HG03196 (cell line): ENCODE measurements around the gene NRXN2.

Experiments used
- ATAC-seq: cut with Tn5 transposase; IDR thresholded peaks from one replicate; pipeline ENCODE4 v1.9.1; 2021; ENCODE audit not compliant: unreplicated experiment

Gene NRXN2

DNA sequence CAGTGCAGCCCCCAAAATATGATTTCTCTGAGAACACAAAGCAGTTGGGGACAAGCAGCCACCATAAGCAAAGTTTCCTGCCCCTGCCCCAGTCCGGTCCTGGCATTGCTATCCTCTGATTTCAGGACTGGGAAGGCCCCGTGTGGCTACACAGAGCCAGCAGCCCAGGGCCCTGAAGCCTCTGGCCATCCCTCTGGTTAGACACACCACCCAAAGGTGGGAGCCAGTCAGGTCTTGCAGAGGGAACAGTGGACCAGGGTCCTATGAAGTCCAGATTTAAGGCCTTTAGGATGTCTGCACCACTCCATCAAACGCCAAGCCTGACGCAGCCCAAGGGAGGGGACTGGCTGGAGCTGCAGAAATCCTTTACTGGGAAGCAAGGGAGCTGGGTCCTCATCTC lies 68.6 kb downstream of the NRXN2 start:
- no peak for ATAC-seq

DNA sequence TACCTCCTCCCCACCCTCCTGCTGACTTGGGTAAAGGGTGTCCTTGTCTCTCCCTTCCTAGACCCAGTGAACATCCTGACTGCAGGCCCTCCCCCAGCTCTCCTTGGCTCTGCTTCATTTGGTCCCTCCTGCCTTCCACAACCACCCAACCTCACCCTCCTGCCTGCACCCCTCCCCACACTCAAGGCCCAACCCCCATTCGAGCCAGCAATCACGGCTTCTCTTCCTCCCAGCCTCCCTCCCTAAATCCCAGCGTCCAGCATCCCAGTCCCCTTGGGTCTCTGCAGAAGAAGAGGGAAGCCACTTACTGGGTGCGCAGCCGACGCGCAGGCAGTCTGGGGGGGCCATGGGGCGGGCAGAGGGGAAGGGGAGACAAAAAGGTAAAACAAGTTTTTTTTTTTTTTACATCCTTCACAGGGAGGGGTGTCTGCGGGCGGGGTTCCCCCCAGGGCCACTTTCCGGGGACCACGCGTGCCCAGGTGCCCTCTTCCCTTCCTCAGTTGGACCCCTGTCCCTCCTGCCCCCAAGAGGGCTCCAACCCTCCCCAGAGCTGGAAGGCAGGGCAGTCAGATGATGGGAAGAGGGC lies 69.5 kb downstream of the NRXN2 start:
- ATAC-seq, result no peak

DNA sequence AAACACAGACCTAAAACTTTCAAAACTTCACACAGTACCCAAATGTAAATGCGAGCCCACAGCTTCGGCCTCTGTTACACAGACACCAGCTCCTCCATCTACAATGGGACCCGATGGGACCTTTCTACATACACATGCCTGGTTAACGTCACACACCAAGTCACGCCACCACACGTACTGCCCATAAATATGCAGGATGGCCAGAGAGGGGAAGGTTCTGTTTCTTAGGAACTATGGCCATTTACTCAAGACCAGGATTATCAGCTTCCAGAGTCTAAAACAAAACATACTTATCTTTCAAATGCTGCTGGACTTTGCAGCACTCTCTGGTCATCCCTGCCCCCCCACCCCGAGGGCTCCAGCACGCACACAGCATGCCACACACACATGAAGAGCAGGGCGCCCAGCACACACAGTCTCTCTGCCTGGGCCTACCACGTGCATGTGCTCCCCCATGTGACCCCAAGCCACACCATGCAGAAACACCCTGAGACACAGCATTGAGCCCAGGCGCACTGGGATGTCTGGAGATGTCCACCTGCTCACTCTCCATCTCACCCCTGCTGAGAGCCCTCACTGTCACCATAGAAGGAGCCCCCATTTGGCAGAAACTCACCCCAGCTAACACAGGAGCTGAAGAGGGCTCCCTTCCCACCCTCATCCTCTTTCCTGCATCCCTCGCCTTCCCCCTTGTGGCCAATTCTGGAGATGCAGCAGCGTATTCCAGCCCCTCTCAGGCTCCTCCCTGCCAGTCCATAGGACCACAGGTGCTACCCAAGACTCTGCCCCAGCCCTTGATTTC lies 70.2 kb downstream of the NRXN2 start:
- no peak for ATAC-seq

DNA sequence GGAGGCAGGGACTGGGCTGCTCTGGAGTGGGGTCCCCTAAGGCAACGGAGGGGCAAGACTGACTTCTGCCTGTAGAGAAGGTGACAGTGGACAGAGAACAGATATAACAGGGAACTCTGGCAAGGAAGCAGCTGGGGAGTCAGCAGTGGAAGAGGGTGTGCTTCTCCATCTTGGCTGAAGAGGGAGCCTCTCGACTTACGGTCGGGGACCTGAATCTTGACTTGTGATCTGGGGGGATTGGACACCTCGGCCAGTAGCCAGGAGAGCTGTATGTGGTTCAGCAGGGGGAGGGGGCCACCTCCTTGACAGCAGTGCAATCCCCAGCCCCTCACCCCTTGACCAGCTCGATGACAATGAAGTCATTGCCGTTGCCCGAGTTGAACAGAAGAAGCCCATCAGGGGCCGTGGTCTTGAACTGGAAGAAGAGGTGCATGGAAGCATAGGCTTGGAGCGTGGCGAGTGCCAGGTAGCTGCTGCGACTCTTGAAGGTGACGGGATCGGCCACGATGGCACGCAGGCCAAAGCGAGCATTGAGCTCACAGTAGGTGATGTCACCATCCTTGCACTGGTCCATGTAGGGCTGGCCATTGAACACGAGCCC lies 72.0 kb downstream of the NRXN2 start:
- ATAC-seq, result no peak

DNA sequence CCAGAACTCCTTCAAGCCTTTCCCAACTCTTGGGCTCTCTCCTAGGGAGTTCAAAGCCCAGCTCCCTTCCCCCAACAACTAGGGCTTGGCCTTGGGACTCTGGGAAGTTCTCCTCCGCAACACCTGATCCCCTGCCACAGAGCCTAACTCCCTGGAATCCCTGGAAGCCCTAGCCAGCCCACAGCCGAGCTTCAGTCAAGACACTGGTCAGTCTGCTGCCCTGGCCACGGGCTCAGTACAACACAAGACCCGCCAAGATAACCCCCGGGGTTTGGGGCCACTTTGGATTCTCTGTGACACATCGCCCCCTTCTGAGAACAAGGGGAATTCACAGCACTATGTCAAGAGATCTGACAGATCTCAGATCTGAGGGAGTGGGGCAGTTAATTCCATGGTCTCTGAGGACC lies 73.7 kb downstream of the NRXN2 start:
- ATAC-seq, result no peak

DNA sequence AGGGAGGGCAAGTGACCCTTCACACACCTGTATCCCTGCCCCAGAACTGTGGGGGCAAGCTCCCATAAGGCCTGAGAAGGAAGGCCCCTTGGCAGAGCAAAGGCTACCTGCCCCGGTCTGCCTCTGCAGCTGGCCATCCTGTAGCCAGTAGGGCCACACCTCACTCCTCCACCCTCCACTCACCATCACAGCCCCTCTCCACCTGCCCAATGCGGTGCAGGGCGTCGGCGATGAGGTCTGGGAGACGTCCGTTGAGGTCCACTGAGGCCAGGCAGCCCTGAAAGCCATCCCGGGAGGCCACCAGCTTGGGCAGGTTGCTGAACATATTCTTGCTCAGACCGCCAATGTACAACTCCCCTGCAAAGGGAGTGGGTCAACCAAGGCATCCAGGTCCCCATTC lies 74.4 kb downstream of the NRXN2 start:
- no peak for ATAC-seq

DNA sequence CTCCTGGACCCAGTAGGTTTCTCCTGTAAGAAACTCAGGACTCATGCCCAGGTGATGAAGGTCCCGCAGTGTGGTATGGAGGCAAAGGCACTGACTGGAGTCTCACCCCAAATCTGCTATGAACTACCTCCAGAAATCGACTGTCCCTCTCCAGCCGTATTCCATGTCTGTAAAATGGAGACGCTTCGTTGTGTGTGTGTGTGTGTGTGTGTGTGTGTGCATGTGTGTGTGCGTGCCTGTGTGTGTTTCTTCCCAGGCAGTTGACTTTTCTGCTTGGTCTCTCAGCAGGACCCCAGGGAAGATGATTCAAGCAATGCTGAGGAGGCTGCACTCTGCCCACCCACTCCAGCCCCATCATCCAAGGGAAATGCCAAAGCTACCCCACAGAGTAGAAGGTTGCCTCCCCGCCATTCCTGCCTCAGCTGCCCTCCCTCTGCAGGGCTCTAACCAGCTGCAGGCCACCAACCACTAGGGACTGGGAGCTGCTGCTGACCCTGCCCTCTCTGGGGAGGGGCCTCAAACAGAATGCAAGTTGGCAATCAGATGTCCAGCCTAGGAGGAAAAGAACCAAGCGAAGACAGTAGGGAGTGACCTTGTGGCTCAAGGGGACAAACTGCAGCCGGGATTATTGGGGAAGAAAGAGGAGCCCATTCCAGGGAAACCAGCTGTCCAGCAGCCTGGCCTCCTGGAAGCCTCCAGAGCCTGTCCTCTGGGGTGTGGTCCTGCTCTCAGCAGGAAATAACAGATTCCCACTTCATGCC lies 75.8 kb downstream of the NRXN2 start:
- no peak for ATAC-seq

DNA sequence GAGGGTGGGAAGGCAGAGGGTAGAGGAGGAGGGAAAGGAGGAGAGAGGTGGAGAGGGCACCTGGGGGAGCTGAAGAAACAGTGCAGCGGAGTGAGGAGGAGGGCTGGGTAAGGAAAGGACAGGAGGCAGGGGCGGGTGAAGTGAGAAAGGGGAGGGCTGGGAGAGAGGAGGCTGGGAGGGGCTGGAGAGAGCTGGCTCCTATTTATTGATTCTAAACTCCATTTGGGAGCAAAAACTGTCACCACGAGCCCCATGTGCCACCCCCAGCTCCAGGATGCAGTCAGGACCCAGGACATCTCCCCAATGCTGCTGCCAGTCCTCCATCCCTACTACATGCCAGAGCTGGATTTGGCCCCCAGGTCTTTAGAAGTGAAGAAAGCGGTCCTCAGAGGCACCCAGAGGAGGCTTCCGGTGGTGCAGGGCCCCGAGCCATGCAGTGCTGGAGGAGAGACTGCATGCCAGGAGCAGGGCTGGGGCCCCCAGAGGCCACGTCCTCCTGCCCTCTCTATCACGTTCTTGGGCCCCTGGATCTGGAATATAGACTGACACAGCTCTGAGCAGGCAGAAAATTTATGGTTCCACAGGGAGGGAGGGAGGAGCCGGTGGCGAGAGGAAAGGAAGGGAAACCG lies 78.2 kb downstream of the NRXN2 start:
- ATAC-seq, result no peak

DNA sequence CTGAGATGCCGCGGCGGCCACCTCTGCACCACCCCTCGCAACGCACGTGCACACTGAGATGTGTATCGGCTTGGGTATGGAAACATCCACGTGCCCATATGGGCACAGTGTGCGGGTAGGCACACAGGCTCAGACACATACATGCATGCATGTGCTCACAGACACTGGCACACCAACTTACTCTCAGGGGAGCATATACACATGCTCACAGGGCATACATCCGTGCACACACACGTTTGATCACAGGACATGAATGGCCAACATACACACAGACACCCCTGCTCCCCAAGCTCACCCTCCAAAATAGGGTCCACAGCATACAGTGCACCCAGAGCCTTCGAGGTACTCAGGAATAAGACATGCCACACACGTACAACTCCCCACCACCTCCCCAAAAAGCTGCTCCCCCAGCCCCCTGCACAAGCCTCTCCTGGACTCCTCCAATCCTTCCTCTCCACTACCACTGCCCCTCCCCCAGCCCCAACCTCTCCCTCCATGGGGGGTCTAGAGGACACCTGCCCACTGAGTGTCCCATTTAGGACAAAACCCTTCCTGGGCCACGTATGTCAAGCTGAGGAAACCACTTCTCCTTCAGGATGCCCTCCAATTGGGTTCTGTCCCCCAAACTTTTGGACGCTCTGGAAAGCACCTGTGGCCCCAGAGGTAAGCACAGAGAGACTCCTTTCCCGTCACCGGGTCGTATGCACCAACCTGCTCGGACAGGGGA lies 78.9 kb downstream of the NRXN2 start:
- ATAC-seq, result no peak

DNA sequence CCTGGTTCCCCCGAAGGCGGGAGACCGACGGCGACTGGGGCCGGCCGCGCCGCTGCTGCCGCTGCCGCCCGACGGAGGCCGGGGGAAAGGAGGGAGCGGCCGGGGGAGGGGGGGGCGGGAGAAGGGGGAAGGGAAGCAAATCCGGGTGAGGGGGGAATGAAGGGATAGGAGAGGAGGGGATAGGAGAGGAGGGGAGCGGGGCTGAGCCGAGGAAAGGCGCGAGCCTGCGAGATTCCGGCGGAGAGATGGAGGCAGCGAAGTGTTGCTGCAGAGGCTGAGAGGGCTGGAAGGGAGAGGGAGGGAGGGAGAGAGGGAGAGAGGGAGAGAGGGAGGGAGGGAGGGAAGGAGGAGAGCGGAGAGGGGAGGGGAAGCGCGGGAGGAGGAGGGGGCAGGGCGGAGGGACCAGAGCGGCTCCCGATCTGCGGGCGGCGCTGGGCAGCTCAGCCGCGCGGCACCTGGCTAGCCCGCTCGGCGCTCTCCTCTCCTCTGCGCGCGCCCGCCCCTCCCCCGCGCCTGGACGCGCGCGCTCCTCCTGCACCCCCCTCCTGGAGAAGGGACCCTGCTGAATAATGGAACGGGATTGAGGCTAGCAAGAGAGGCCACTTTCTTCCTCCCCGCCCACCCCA lies 79.6 kb downstream of the NRXN2 start:
- no peak for ATAC-seq

DNA sequence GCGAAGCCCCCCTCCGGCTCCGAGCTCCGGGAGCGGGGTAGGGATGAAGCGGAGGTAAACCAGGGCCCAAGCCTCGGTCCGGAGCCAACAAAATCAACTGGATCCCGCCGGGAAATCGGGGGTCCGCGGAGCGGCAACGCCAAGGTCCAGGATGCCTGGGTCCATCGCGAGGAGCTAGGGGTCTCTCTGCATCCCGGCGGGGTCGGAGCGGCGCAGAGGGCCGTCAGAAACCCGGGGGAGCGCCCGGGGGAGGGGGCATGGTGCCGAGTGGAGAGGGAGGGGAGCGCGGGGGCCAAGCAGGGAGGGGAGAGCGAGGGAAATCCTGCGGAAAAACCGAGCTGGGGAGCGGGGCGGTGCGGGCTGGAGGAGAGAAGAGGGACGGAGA lies 80.1 kb downstream of the NRXN2 start:
- no peak for ATAC-seq

DNA sequence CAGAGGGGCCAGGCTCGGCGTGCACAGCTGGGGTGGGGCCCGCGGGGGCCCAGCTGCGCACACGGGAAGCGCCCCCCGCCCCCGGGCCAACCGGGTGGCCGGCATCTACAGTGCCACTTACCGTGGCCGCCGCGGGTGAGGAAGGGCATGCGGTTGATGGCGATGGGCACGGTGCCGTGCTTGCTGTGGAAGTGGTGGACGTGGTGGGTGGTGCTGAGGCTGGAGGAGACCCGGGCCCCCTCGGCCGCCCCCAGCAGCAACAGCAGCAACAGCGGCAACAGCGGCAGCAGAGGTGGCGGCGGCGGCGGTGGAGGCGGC lies 80.6 kb downstream of the NRXN2 start:
- ATAC-seq, result no peak

DNA sequence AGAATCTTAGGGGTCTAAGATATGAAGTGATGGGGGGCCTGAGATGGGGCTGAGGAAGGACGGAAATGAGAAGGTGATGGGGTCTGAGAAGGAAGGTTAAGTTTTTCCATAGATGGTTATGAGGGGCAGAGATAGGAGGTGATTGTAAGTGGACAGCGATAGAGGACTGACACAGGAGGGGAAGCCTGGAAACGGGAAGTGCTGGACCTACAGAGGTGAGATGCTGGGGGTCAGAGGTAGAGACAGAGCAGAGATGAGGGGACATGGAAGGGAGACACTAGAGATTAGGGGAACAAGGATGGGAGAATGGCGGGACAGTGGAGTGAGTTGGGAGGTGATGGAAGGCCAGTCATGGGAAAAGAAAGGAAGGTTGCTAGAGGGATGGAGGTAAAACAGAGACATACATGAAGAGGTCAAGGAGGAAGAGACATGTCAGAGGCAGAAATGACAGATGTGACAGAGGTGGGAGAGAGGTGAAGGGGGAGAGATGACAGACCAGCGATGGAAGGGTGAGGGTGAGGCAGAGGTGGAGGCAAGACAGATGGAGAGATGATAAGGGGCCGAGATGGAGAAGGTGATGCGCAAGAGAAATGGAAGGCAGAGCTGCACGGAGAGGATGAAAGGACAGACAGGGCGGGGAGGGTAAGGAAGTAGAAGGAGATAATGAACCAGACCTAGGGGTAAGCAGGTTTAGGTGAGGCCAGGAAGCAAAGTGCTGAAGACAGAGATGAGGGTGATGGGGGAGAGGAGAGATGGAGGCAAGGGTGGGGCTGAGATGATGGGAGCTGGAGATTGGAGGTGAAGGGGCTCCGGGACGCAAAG lies 81.2 kb downstream of the NRXN2 start:
- no peak for ATAC-seq

DNA sequence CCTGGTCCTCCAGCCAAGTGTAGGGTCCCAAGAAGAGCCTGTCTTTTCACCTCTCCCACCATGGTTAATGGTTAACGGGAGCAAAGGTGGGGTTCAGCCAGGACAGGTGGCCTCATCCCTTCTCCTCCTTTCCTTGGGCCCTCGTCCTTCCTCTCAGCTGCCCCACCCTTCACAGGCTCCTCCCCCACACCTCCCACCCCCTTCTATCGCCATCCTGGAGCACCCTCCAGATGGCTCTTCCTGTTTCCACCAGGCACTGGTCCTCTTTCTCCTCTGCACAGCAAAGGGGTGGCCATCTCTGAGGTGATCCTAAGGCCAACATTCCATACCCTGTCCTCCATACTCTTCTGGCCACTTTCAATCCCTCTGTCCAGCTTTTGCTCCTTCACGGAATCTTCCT lies 83.1 kb downstream of the NRXN2 start:
- no peak for ATAC-seq

DNA sequence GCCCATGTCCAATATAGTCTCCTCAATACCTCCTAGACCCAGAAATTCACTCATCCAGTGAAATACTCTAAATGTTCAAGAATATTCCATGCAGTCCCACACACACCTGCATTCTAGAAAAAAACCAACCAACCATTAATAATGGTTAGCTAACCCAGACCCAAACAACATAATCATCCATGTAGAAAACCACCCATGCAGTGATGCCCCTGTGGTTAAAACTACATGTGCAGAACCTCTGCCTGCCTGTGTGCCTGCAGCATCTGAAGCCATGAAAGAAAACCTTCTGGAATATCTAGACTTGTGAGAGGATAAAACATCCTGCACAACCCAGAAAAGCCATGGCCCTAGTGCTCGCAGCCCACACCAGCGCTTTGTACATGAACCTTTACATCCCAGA lies 84.2 kb downstream of the NRXN2 start:
- ATAC-seq, result no peak

DNA sequence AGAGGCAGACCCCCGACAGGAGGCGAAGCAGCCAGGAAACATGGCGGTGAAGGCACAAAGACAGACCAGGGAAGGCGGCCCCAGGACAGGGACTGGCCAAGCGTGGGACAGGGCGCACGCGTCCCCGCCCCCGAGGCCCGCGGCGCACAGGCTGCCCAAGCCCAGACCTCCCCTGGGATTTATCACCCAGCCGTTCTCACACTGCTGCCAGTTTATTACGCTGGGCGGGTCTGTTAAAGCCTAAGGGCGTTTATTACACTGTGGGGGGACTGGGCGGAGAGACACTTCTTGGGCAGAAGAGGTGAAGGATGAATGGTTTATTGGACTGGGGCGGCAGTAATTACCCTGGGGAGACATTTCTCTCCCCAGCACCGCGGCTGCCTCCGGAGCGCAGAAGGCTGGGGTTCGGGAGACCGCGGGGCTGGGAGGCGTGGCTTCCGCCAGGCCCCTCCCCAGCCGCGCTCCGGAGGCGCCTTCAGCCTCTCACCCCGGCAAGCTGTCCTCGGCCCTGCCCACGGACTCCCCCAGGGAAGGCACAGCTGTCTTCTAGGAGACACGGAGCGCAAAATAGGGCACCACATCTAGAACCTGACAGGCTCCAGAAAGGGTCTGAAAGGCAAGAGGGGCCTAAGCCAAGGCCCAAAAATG lies 84.9 kb downstream of the NRXN2 start:
- ATAC-seq, result no peak

DNA sequence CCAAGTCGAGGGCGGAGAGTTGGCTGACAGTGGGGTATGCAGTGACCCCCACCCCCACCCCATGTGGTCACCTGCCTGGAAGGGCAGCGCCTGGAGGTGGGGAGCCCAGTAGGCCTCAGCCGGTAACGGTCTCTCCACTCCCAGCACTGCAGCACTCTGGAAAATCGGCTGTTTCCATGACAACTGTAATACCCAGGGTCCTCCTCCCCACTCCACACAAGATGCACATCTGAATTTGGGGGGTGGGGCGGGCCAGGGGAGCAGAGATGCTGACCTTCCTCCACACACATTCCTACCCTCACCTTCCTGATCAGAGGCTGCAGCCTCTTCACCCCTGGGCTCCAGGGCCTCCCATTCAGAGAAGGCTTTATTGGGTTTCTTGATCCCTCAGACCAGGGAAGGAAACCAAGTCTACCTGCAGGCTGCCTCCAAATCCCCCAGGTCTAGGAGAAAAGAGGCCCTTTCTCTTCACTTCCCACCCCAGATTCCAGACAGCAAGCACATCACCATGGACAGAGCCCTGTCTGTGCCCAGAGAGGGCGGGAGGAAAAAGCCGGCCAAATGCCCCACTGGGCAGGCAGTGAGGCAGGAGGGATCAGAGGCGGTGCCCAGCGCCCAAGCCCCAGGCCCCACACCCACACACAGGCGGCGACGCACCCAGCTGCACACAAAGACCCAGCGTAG lies 85.5 kb downstream of the NRXN2 start:
- no peak for ATAC-seq

DNA sequence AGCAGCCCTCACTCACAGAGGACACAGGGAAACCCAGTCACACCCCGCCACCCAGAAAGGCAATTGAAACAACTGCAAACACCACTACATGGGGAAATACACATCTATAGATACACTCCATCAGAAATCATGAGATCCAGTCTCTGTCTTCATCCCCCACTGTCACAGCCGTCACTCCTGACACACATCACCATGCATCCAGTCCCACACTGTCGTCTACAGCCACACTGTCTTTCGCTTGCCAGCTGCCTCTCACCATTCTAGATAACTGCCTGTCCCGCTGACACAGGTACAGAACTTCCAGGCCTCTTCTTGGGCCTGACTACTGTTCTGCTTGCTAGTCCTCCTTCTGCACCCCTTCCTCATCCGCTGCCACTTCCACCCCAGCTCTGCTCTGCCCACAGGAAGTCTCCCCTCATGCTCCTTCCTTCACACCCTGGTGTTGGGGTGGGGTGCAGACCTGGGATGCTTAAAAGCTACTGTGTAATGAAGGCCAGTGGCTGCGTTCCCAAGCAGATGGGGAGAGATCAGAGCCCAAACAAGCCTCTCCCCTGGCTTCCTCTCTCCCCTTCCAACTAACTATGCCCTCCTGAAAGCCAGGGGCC lies 89.3 kb downstream of the NRXN2 start:
- ATAC-seq, result no peak
